ENCODE measurements around the gene IFFO2.

DNA sequence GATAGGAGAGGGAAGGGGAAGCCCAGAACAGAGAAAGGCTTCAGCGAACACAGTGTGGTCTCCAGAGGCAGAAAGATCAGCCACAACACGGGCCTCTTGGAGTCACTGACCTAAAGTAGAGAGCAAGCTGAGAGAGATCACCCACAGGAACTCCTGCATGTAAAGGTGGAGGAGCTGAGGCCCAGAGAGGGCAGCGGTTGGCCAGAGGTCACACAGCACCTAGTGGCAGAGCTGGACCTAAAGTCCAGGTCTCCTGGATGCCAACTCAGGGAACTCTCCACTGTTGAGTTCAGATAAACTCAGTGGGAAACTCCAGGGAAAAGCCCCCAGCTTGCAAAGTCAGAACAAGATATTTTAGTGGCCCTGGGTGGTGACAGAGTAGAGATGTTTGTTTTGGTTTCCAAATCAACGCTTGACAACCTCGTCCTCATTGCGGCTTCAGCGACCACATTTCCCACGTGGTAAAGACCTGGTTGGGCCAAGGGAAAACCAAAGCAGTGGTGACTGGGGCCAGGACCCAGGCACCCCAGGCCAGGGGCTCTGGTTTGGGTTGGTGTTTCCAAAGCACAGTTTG lies 4.6 kb downstream of the IFFO2 start:
- TF ChIP-seq CTCF (IDR thresholded peaks at IDR 0.05; ENCODE audit: insufficient read depth, low read depth, low read length) (no peak), EZH2 (IDR thresholded peaks at IDR 0.05; ENCODE audit: insufficient read depth, low read length) (no peak)

Measured in astrocyte (in vitro differentiated cells and primary cell).